Mucosa of descending colon (tissue), 3 donors: ENCODE measurements around the gene ABHD12. TPM values are rescaled to one million over a fixed set of nuclear protein-coding genes. Genes with fewer than 3 reads are reported as not detected.

Source experiments
- ATAC-seq: fragments of 200-7000 bp; cut with Tn5 transposase; one replicate; pipeline ENCODE4 v1.9.1; 2020; ENCODE audit warnings: mild to moderate bottlenecking, moderate library complexity
- DNase-seq, 3 donors: peaks; one replicate each; pipeline ENCODE4 v3.0.0-alpha.2; 2020
- H3K36me3 ChIP-seq: fragments of 200-600 bp; one replicate; pipeline ENCODE4 v1.8.0; 2021; ENCODE audit warnings: low read depth, mild to moderate bottlenecking
- H3K4me1 ChIP-seq: fragments of 200-600 bp; one replicate; pipeline ENCODE4 v1.8.0; 2021; ENCODE audit warnings: low read depth, mild to moderate bottlenecking
- H3K4me3 ChIP-seq: fragments of 200-600 bp; one replicate; pipeline ENCODE4 v1.8.0; 2021; ENCODE audit warnings: mild to moderate bottlenecking
- H3K9me3 ChIP-seq: fragments of 200-600 bp; one replicate; pipeline ENCODE4 v1.8.0; 2021; ENCODE audit warnings: mild to moderate bottlenecking
- intact Hi-C, 2 donors: fragments of 100-400 bp; cut with DNase I in 1 of 2; cut with micrococcal nuclease in 1 of 2; formaldehyde crosslinking; loops; one replicate each; pipeline versions ENCODE4 v1.11.0 to v1.11.1; 2022; cut with DNase I, micrococcal nuclease
- total RNA-seq, 3 donors: library from RNA; stranded (reverse); fragmentation: NEBNext Ultra II Directional in 2 of 3; extraction: Animal tissue kit (Norgen Biotek cat#: 25700) in 2 of 3; gene quantifications; one replicate each; pipeline versions ENCODE4 v1.2.1 to v1.2.4, GENCODE V29; 2021 to 2023
- TF ChIP-seq, protein P1 (sequence below): fragments of 200-600 bp; IDR thresholded peaks from one replicate; pipeline ENCODE4 v1.8.0; 2022; ENCODE audit warnings: antibody characterized with exemption, mild to moderate bottlenecking
- donor health status: DM: no; HTN: no; CAD: no; lungs with moderate emphysema.
- donor health status: DM: no; HTN: no; CAD: no.
- donor health status: DM: no; HTN: yes; CAD: no.

Gene ABHD12
- total RNA-seq, 3 donors from 2014 or later, result 47.3 to 65.5 (median 59.5) TPM

- Histone ChIP-seq H3K9me3 (no peaks in the 10 kb centered on the region), H3K4me3 (no peak overlapping the region), H3K4me1 (no peaks in the 10 kb centered on the region), H3K36me3 (peaks cover 26% of the 10 kb centered on the region)
- no peak for ATAC-seq
- TF ChIP-seq, protein P1, sequence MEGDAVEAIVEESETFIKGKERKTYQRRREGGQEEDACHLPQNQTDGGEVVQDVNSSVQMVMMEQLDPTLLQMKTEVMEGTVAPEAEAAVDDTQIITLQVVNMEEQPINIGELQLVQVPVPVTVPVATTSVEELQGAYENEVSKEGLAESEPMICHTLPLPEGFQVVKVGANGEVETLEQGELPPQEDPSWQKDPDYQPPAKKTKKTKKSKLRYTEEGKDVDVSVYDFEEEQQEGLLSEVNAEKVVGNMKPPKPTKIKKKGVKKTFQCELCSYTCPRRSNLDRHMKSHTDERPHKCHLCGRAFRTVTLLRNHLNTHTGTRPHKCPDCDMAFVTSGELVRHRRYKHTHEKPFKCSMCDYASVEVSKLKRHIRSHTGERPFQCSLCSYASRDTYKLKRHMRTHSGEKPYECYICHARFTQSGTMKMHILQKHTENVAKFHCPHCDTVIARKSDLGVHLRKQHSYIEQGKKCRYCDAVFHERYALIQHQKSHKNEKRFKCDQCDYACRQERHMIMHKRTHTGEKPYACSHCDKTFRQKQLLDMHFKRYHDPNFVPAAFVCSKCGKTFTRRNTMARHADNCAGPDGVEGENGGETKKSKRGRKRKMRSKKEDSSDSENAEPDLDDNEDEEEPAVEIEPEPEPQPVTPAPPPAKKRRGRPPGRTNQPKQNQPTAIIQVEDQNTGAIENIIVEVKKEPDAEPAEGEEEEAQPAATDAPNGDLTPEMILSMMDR, result no peak
- intact Hi-C loops, result no loop called here
- no peak for DNase-seq
Observed at GRCh38 chr20:25276533-25277050, 114.0 kb downstream of the ABHD12 start.

DNA sequence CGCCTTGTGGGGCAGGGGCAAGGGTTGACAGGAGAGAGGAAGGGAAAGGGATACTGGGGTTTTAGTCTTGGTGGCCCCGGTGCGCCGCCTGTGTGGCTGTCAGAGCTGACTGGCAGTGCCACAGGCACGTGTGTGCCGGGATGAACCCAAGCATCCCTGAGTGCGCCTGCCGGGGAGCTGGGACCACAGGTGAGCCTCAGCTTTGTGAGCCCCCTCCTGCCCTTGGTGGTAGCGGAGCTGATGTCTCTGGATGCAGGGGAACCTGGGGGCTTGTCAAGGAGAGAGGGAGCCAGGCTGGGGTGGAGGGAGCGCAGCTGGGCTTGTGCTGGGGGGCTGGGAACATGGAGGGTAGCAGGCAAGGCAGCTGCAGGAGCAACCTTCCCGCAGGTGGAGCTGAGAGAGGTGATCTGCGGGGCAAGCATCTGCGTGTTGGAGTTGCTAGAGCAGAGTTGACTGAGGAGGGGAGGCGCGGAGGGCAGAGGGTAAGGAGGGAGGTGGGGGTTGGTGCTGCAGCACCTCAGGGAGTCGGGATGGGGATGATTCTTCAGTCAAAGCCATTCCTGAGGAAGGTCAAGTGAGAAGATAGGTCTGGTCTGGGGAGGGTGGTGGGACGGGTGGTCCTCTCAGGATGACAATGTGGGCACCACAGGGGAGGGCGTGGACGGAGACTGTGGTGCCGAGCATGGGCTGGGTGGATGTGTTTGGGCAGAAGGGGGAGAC lies 114.7 kb downstream of the ABHD12 start:
- Histone ChIP-seq H3K4me1 (no peaks in the 10 kb centered on the region), H3K9me3 (no peaks in the 10 kb centered on the region), H3K36me3 (peaks cover 26% of the 10 kb centered on the region), H3K4me3 (no peak overlapping the region)
- intact Hi-C loops, result no loop called here
- ATAC-seq, result no peak
- TF ChIP-seq, protein P1, result no peak
- peak in 2 of 3 donors; percentile 20 to 42 for DNase-seq

DNA sequence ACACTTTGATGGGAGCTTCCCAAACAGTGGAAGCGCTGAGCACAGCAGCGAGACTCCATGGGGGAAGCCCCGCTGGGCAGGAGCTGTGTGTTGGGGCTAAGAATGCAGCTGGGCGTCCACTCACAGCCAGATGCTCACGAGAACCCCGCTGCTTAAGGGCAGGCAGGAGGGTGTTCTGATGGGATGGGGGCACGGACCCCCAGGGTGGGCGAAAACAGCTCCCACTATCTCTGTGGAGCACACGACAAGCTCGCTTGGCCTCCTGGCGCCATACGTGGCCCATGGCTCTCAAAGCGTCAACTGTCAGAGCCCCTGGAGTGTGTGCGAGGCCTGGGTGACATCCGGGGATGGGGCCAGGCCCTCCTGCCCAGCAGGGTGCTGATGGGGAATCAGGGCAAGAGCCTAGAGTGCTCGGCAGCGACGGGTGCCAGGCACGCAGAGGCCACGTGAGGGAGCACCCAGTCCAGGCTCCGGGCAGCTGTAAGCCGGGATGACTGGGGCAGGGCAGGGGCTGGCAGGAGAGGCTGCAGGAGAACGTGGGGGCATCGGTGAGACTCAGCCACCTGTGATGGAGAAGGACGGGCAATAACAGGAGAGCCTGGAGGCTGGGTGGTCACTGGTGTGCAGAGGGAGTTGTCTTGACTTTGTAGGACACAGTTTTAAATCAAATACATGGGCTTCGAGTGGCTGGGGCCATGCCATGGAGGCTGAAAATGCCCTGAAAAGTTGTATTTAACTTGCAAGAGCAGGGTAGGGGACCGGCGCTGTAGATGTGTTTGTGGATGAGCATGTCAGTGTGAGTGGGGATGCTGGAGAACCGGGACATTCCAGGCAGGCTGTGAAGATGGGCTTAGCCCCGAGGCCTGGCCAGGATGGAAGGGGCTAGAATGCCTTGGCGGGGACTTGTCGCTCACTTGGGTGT lies 115.5 kb downstream of the ABHD12 start:
- no peaks in the 10 kb centered on the region for H3K4me1 ChIP-seq
- H3K36me3 ChIP-seq, result peaks cover 26% of the 10 kb centered on the region
- TF ChIP-seq, protein P1, result no peak
- H3K9me3 ChIP-seq, result no peaks in the 10 kb centered on the region
- DNase-seq (peak in 1 of 3 donors; percentile 45), ATAC-seq (no peak)
- intact Hi-C loops, result no loop called here
- H3K4me3 ChIP-seq, result no peak overlapping the region

- H3K4me1 ChIP-seq, result no peaks in the 10 kb centered on the region
- peak in 2 of 3 donors; percentile 20 to 38 for DNase-seq
- TF ChIP-seq, protein P1, result no peak
- intact Hi-C loops, result no loop called here
- ATAC-seq, result no peak
- no peaks in the 10 kb centered on the region for H3K9me3 ChIP-seq
- peaks cover 26% of the 10 kb centered on the region for H3K36me3 ChIP-seq
- H3K4me3 ChIP-seq, result no peak overlapping the region
Observed at GRCh38 chr20:25274481-25274880, 116.2 kb downstream of the ABHD12 start.

- Histone ChIP-seq H3K4me3 (no peak overlapping the region), H3K9me3 (no peaks in the 10 kb centered on the region), H3K36me3 (peaks cover 26% of the 10 kb centered on the region), H3K4me1 (no peaks in the 10 kb centered on the region)
- ATAC-seq, result no peak
- intact Hi-C loops, result no loop called here
- TF ChIP-seq, protein P1, result no peak
- DNase-seq, result no peak
Observed at GRCh38 chr20:25273541-25274358, 116.9 kb downstream of the ABHD12 start.
